H9 (cell line): Measurements from ENCODE around the gene PIM2. TPM values are rescaled to one million over a fixed set of nuclear protein-coding genes. Genes with fewer than 3 reads are reported as not detected.

Experiments
- DNase-seq: peaks from one replicate; pipeline ENCODE4 v3.0.0-alpha.2; 2017
- H2AFZ ChIP-seq: one replicate; pipeline ENCODE4 v1.6.1; 2013; ENCODE audit warnings: mild to moderate bottlenecking, low read length, control low read depth, moderate library complexity
- H2AK5ac ChIP-seq: 2 replicates; pipeline ENCODE4 v1.6.1; 2013; ENCODE audit warnings: low read length, control low read depth, mixed read lengths; ENCODE audit not compliant: insufficient read length
- H2BK120ac ChIP-seq: one replicate; pipeline ENCODE4 v1.6.1; 2013; ENCODE audit warnings: low read depth, mild to moderate bottlenecking, low read length, control low read depth, inconsistent platforms; ENCODE audit not compliant: poor library complexity, severe bottlenecking
- H2BK12ac ChIP-seq: 2 replicates; pipeline ENCODE4 v1.6.1; 2013; ENCODE audit warnings: low read length, control low read depth, mixed read lengths, low read depth; ENCODE audit not compliant: insufficient read length
- H2BK15ac ChIP-seq: 2 replicates; pipeline ENCODE4 v1.6.1; 2013; ENCODE audit warnings: low read depth, low read length, control low read depth
- H2BK20ac ChIP-seq: one replicate; pipeline ENCODE4 v1.6.1; 2013; ENCODE audit warnings: low read depth, mild to moderate bottlenecking, low read length, control low read depth, inconsistent platforms; ENCODE audit not compliant: poor library complexity, severe bottlenecking
- H2BK5ac ChIP-seq: 2 replicates; pipeline ENCODE4 v1.6.1; 2013; ENCODE audit warnings: low read length, control low read depth, mixed read lengths; ENCODE audit not compliant: insufficient read length
- H3K14ac ChIP-seq: 2 replicates; pipeline ENCODE4 v1.6.1; 2013; ENCODE audit warnings: low read length, control low read depth; ENCODE audit not compliant: insufficient read depth
- H3K18ac ChIP-seq: 2 replicates; pipeline ENCODE4 v1.6.1; 2013; ENCODE audit warnings: low read depth, mild to moderate bottlenecking, mixed read lengths, low read length, control low read depth; ENCODE audit not compliant: insufficient read length
- H3K23ac ChIP-seq: 2 replicates; pipeline ENCODE4 v1.6.1; 2013; ENCODE audit warnings: low read length, control low read depth, mixed read lengths, low read depth; ENCODE audit not compliant: insufficient read length
- H3K23me2 ChIP-seq: 2 replicates; pipeline ENCODE4 v1.6.1; 2013; ENCODE audit warnings: low read depth, mild to moderate bottlenecking, mixed read lengths, low read length, control low read depth; ENCODE audit not compliant: insufficient read length, poor library complexity, severe bottlenecking
- H3K27ac ChIP-seq: 2 replicates; pipeline ENCODE4 v1.5.1; 2013; ENCODE audit warnings: low read length, control low read depth, mixed read lengths, low read depth; ENCODE audit not compliant: insufficient read length
- H3K27me3 ChIP-seq: 2 replicates; pipeline ENCODE4 v1.6.1; 2013; ENCODE audit warnings: low read length, control low read depth, inconsistent platforms; ENCODE audit not compliant: insufficient read depth
- H3K4ac ChIP-seq: 2 replicates; pipeline ENCODE4 v1.6.1; 2013; ENCODE audit warnings: low read depth, mild to moderate bottlenecking, control low read depth, inconsistent platforms, low read length, moderate library complexity
- H3K4me1 ChIP-seq: 2 replicates; pipeline ENCODE4 v1.6.1; 2013; ENCODE audit warnings: low read length, control low read depth, inconsistent platforms; ENCODE audit not compliant: insufficient read depth
- H3K4me2 ChIP-seq: 2 replicates; pipeline ENCODE4 v1.6.1; 2013; ENCODE audit warnings: low read length, control low read depth, mixed read lengths; ENCODE audit not compliant: insufficient read length, insufficient read depth
- H3K56ac ChIP-seq: 2 replicates; pipeline ENCODE4 v1.6.1; 2013; ENCODE audit warnings: low read depth, mild to moderate bottlenecking, mixed read lengths, low read length, control low read depth; ENCODE audit not compliant: insufficient read length
- H3K79me1 ChIP-seq: 2 replicates; pipeline ENCODE4 v1.6.1; 2013; ENCODE audit warnings: low read depth, mild to moderate bottlenecking, moderate library complexity, low read length, control low read depth, inconsistent platforms; ENCODE audit not compliant: insufficient read depth, poor library complexity, severe bottlenecking
- H3K79me2 ChIP-seq: 2 replicates; pipeline ENCODE4 v1.6.1; 2013; ENCODE audit warnings: low read length, control low read depth, inconsistent platforms; ENCODE audit not compliant: insufficient read depth
- H3K9ac ChIP-seq: 2 replicates; pipeline ENCODE4 v1.6.1; 2013; ENCODE audit warnings: low read length, control low read depth, mixed read lengths; ENCODE audit not compliant: insufficient read length; ENCODE audit errors: extremely low read depth
- H3K9me3 ChIP-seq: one replicate; pipeline ENCODE4 v1.6.1; 2013; ENCODE audit warnings: low read depth, low read length, inconsistent platforms; ENCODE audit not compliant: control insufficient read depth
- H3T11ph ChIP-seq: one replicate; pipeline ENCODE4 v1.6.1; 2013; ENCODE audit warnings: mild to moderate bottlenecking, low read length, control low read depth, inconsistent platforms
- H4K20me1 ChIP-seq: one replicate; pipeline ENCODE4 v1.6.1; 2013; ENCODE audit not compliant: control insufficient read depth, insufficient read length, insufficient read depth
- H4K5ac ChIP-seq: 2 replicates; pipeline ENCODE4 v1.6.1; 2013; ENCODE audit warnings: low read depth, mild to moderate bottlenecking, mixed read lengths, low read length, control low read depth; ENCODE audit not compliant: insufficient read length
- H4K8ac ChIP-seq: replicated peaks from 2 replicates; pipeline ENCODE4 v1.6.1; 2013; ENCODE audit warnings: low read length, control low read depth, mixed read lengths, low read depth; ENCODE audit not compliant: insufficient read length
- H4K91ac ChIP-seq: 2 replicates; pipeline ENCODE4 v1.6.1; 2013; ENCODE audit warnings: low read depth, mild to moderate bottlenecking, moderate library complexity, mixed read lengths, low read length, control low read depth; ENCODE audit not compliant: insufficient read length
- H3K27ac Mint-ChIP-seq, 3 experiments: 2 replicates in 2 of 3; 3 replicates in 1 of 3; pipeline ENCODE4 v1.8.0; 2020 to 2021; ENCODE audit warnings: mixed read lengths in 3 of 3, mild to moderate bottlenecking in 1 of 3, moderate library complexity in 1 of 3
- H3K27me3 Mint-ChIP-seq: 2 replicates; pipeline ENCODE4 v1.8.0; 2021; ENCODE audit warnings: low read depth, mild to moderate bottlenecking, moderate library complexity, mixed read lengths
- H3K36me3 Mint-ChIP-seq, 3 experiments: 2 replicates in 2 of 3; 3 replicates in 1 of 3; pipeline ENCODE4 v1.8.0; 2020 to 2021; ENCODE audit warnings: low read depth in 3 of 3, mixed read lengths in 3 of 3; ENCODE audit not compliant: insufficient read depth in 1 of 3
- H3K4me1 Mint-ChIP-seq, 2 experiments: 2 replicates each; pipeline ENCODE4 v1.8.0; 2020; ENCODE audit warnings: mixed read lengths in 2 of 2
- H3K4me3 Mint-ChIP-seq, 2 experiments: 2 replicates in 1 of 2; 3 replicates in 1 of 2; pipeline ENCODE4 v1.8.0; 2020 to 2021; ENCODE audit warnings: mild to moderate bottlenecking in 2 of 2, mixed read lengths in 2 of 2, moderate library complexity in 1 of 2
- H3K9me3 Mint-ChIP-seq, 2 experiments: 2 replicates in 1 of 2; 3 replicates in 1 of 2; pipeline ENCODE4 v1.8.0; 2020; ENCODE audit warnings: mild to moderate bottlenecking in 2 of 2, mixed read lengths in 2 of 2, moderate library complexity in 1 of 2
- WGBS: extraction: QIAGEN DNeasy Blood & Tissue Kit; methylation state at CpG from one replicate; pipeline ENCODE4 v1.1.7; 2013; ENCODE audit warnings: missing lambda C conversion rate, low lambda C conversion rate, mixed read lengths; ENCODE audit not compliant: insufficient read length; ENCODE audit errors: extremely low coverage; 5-methylcytosine and 5-hydroxymethylcytosine counted together
- total RNA-seq: library from RNA; stranded (reverse); gene quantifications from 2 replicates; pipeline ENCODE4 v1.2.1, GENCODE V29; 2021
- TF ChIP-seq, protein P1 (sequence below): fragments of 200-600 bp; sonication (generic); conservative IDR thresholded peaks from 3 replicates; pipeline ENCODE4 v1.8.0; 2021; ENCODE audit warnings: antibody characterized with exemption, mild to moderate bottlenecking

Gene PIM2
- total RNA-seq, 1 experiment from 2014 or later: 163 TPM

GRCh38 chrX:48924270-48924669 lies 5.4 kb upstream of the PIM2 start:
- Histone ChIP-seq H2AFZ (no peak overlapping the region), H2AK5ac (no peak overlapping the region), H3K9me3 (no peaks in the 10 kb centered on the region), H3K4ac (no peak overlapping the region), H2BK15ac (peak overlapping the region; percentile 84; the same call in 1 of the 2 replicates), H3K23ac (no peak overlapping the region), H3K23me2 (peaks cover 4% of the 10 kb centered on the region), H3K9ac (no peak overlapping the region), H2BK120ac (no peak overlapping the region), H4K8ac (no peak overlapping the region), H2BK5ac (peak overlapping the region; percentile 87), H3K56ac (no peak overlapping the region), H4K91ac (no peak overlapping the region), H3K79me2 (peaks cover 10% of the 10 kb centered on the region; the same call in 1 of the 2 replicates), H4K5ac (no peak overlapping the region), H2BK12ac (no peak overlapping the region), H3K27me3 (no peaks in the 10 kb centered on the region), H3K14ac (no peak overlapping the region), H3K27ac (no peak overlapping the region), H3K18ac (no peak overlapping the region), H3K4me1 (peaks cover 23% of the 10 kb centered on the region; the same call in 1 of the 2 replicates), H3K4me2 (no peak overlapping the region), H4K20me1 (no peaks in the 10 kb centered on the region), H3T11ph (no peak overlapping the region), H2BK20ac (no peak overlapping the region), H3K79me1 (peaks cover 3% of the 10 kb centered on the region)
- no peak for DNase-seq
- no peak overlapping the region for H3K4me3 Mint-ChIP-seq
- no CpG with 5 or more reads among the region's 5 CpGs for WGBS
- peaks cover 42 to 55% of the 10 kb centered on the region in 2 experiments for H3K4me1 Mint-ChIP-seq
- TF ChIP-seq, protein P1, sequence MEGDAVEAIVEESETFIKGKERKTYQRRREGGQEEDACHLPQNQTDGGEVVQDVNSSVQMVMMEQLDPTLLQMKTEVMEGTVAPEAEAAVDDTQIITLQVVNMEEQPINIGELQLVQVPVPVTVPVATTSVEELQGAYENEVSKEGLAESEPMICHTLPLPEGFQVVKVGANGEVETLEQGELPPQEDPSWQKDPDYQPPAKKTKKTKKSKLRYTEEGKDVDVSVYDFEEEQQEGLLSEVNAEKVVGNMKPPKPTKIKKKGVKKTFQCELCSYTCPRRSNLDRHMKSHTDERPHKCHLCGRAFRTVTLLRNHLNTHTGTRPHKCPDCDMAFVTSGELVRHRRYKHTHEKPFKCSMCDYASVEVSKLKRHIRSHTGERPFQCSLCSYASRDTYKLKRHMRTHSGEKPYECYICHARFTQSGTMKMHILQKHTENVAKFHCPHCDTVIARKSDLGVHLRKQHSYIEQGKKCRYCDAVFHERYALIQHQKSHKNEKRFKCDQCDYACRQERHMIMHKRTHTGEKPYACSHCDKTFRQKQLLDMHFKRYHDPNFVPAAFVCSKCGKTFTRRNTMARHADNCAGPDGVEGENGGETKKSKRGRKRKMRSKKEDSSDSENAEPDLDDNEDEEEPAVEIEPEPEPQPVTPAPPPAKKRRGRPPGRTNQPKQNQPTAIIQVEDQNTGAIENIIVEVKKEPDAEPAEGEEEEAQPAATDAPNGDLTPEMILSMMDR: no peak
- H3K27ac Mint-ChIP-seq: peak overlapping the region; percentile 76 to 82 (median 77)
- peaks cover 69 to 85% of the 10 kb centered on the region in 2 experiments for H3K9me3 Mint-ChIP-seq
- H3K36me3 Mint-ChIP-seq: peaks cover 27 to 50% (median 37%) of the 10 kb centered on the region in 3 experiments
- H3K27me3 Mint-ChIP-seq: no peaks in the 10 kb centered on the region
